ENCODE measurements around the gene COX6A2.
A peak's percentile ranks its signal among the peaks of the same experiment; 100 is the strongest.

The COX6A2 gene

DNA sequence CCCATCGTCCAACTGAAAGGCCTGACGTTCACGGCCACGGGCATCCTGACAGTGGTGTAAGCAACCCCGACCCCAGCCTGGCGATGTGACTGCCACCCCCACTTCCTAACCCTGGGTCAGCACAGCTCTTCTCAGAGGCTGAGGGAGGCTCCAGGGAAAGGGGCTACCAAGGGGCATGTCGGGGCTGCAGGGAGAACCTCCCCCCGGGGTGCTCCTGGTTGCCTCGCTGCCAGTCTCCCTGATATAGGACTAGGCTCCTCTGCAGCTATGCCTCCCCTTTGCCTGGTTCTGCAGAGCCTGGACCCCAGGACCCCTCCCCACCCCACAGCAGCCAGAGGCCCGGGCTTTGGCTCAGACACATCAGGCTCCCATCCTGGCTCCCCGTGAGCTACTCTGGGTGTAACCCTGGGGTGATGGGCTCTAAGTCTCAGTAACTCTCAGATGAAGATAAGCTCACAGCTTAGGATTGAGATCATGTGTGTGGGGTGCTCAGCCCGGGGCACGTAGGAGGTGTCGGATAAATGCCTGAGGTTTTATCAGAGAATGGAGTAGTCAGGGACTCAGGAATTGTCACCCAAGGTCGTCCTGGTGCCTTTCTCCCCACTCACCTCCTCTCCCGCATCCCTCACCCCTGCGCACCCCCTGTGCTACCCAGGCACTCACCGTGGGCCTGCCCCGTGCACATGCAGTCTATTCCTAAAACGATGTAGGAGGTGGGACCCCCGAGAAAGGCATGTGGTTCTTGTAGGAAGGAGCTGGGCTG, 24.4 kb downstream of the COX6A2 start:
- no peak overlapping the region for H3K23ac ChIP-seq (ENCODE audit: low read depth, low read length, poor library complexity)
- peaks cover 0 to 5% of the 10 kb centered on the region in 2 donors for H3K9me3 ChIP-seq (replicated peaks in 1 of 2; ENCODE audit: control insufficient read depth in 2 of 2, insufficient read depth in 1 of 2, low read depth in 1 of 2, low read length in 2 of 2)
- H2BK12ac ChIP-seq (ENCODE audit: low read length): no peak overlapping the region
- H4K91ac ChIP-seq (ENCODE audit: low read depth, low read length, poor library complexity): no peak overlapping the region
- H2BK5ac ChIP-seq (ENCODE audit: low read length): peak overlapping the region; percentile 53
- no peaks in the 10 kb centered on the region for H3K79me1 ChIP-seq (ENCODE audit: low read depth, low read length)
- peak overlapping the region; percentile 70 for H3K9ac ChIP-seq (ENCODE audit: low read depth, low read length, poor library complexity)
- no peak for DNase-seq (ENCODE audit: low spot score)
- H3K4me3 ChIP-seq (ENCODE audit: low read length in 2 of 2): peak overlapping the region in 1 of 2 donors; percentile 44
- no peak overlapping the region for H4K8ac ChIP-seq (ENCODE audit: low read depth, low read length)
- no peaks in the 10 kb centered on the region for H3K36me3 ChIP-seq (replicated peaks in 1 of 2; ENCODE audit: control insufficient read depth in 2 of 2, insufficient read depth in 2 of 2, low read length in 2 of 2)
- H3K4me1 ChIP-seq (ENCODE audit: control insufficient read depth in 2 of 2, insufficient read depth in 1 of 2, low read depth in 1 of 2, low read length in 2 of 2): no peaks in the 10 kb centered on the region
- peak overlapping the region; percentile 75 for H2AK5ac ChIP-seq (ENCODE audit: low read depth, low read length)
- H3K27ac ChIP-seq (replicated peaks; ENCODE audit: low read length): no peak overlapping the region
- no peak overlapping the region for H2BK120ac ChIP-seq (ENCODE audit: low read depth, low read length)
- peak overlapping the region; percentile 71 for H3K18ac ChIP-seq (ENCODE audit: low read length)
- WGBS, 2 donors (ENCODE audit: extremely low coverage in 2 of 2, insufficient read length in 2 of 2, insufficient replicate concordance in 1 of 2): no CpG with 5 or more reads among the region's 21 CpGs
- no peak overlapping the region for H3K4ac ChIP-seq (ENCODE audit: low read length)
- no peak overlapping the region for H2BK15ac ChIP-seq (ENCODE audit: low read length)
- H3K4me2 ChIP-seq (ENCODE audit: insufficient read depth, low read length, poor library complexity, severe bottlenecking): no peak overlapping the region
- peak overlapping the region; percentile 82 for H3K14ac ChIP-seq (ENCODE audit: low read length)
- no peaks in the 10 kb centered on the region for H3K27me3 ChIP-seq (ENCODE audit: control insufficient read depth in 3 of 3, insufficient read depth in 3 of 3, low read depth in 1 of 3, low read length in 3 of 3)
- peak overlapping the region; percentile 38 for H2AFZ ChIP-seq (ENCODE audit: low read length)

GRCh38 chr16:31402687-31403086, 25.5 kb downstream of the COX6A2 start:
- Histone ChIP-seq H3K9ac (ENCODE audit: low read depth, low read length, poor library complexity) (no peak overlapping the region), H3K9me3 (replicated peaks in 1 of 2; ENCODE audit: control insufficient read depth in 2 of 2, insufficient read depth in 1 of 2, low read depth in 1 of 2, low read length in 2 of 2) (peaks cover 0 to 5% of the 10 kb centered on the region in 2 donors), H4K91ac (ENCODE audit: low read depth, low read length, poor library complexity) (no peak overlapping the region), H3K18ac (ENCODE audit: low read length) (no peak overlapping the region), H2AFZ (ENCODE audit: low read length) (no peak overlapping the region), H3K4me3 (ENCODE audit: low read length in 2 of 2) (no peak overlapping the region), H4K8ac (ENCODE audit: low read depth, low read length) (no peak overlapping the region), H2BK12ac (ENCODE audit: low read length) (no peak overlapping the region), H2BK120ac (ENCODE audit: low read depth, low read length) (no peak overlapping the region), H3K79me1 (ENCODE audit: low read depth, low read length) (no peaks in the 10 kb centered on the region), H3K14ac (ENCODE audit: low read length) (no peak overlapping the region), H3K4me2 (ENCODE audit: insufficient read depth, low read length, poor library complexity, severe bottlenecking) (no peak overlapping the region), H3K27ac (replicated peaks; ENCODE audit: low read length) (no peak overlapping the region), H3K4ac (ENCODE audit: low read length) (no peak overlapping the region), H2BK5ac (ENCODE audit: low read length) (no peak overlapping the region), H3K23ac (ENCODE audit: low read depth, low read length, poor library complexity) (no peak overlapping the region), H3K36me3 (replicated peaks in 1 of 2; ENCODE audit: control insufficient read depth in 2 of 2, insufficient read depth in 2 of 2, low read length in 2 of 2) (no peaks in the 10 kb centered on the region), H3K27me3 (ENCODE audit: control insufficient read depth in 3 of 3, insufficient read depth in 3 of 3, low read depth in 1 of 3, low read length in 3 of 3) (no peaks in the 10 kb centered on the region), H2BK15ac (ENCODE audit: low read length) (no peak overlapping the region), H3K4me1 (ENCODE audit: control insufficient read depth in 2 of 2, insufficient read depth in 1 of 2, low read depth in 1 of 2, low read length in 2 of 2) (no peaks in the 10 kb centered on the region), H2AK5ac (ENCODE audit: low read depth, low read length) (no peak overlapping the region)
- DNase-seq (ENCODE audit: low spot score): no peak
- WGBS, 2 donors (ENCODE audit: extremely low coverage in 2 of 2, insufficient read length in 2 of 2, insufficient replicate concordance in 1 of 2): no CpG with 5 or more reads among the region's 1 CpG

DNA sequence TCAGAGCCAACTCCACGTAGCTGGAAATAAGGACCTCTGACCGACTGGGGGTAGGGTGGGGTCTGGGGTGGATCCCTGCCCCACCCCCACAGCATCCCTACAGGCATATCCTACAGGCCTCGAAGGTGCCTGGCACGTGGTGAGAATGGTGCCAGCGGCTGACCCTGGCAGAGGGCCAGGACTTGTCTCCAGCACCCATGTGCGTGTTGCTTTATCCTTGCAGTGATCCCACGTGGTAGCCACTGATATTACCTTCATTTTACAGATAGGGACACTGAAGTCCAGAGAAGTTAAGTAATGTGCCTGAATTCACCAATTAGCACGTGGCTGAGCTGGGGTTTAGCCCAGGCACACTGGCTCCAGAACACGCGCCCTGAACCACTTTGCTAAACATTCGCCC, 26.7 kb downstream of the COX6A2 start:
- H2AFZ ChIP-seq (ENCODE audit: low read length): no peak overlapping the region
- no peaks in the 10 kb centered on the region for H3K36me3 ChIP-seq (replicated peaks in 1 of 2; ENCODE audit: control insufficient read depth in 2 of 2, insufficient read depth in 2 of 2, low read length in 2 of 2)
- H2BK12ac ChIP-seq (ENCODE audit: low read length): no peak overlapping the region
- no peak overlapping the region for H3K14ac ChIP-seq (ENCODE audit: low read length)
- no peaks in the 10 kb centered on the region for H3K4me1 ChIP-seq (ENCODE audit: control insufficient read depth in 2 of 2, insufficient read depth in 1 of 2, low read depth in 1 of 2, low read length in 2 of 2)
- no peak overlapping the region for H2AK5ac ChIP-seq (ENCODE audit: low read depth, low read length)
- H2BK5ac ChIP-seq (ENCODE audit: low read length): no peak overlapping the region
- H3K18ac ChIP-seq (ENCODE audit: low read length): no peak overlapping the region
- no peak overlapping the region for H3K4me2 ChIP-seq (ENCODE audit: insufficient read depth, low read length, poor library complexity, severe bottlenecking)
- no peak overlapping the region for H3K23ac ChIP-seq (ENCODE audit: low read depth, low read length, poor library complexity)
- no peak overlapping the region for H3K4me3 ChIP-seq (ENCODE audit: low read length in 2 of 2)
- no peaks in the 10 kb centered on the region for H3K27me3 ChIP-seq (ENCODE audit: control insufficient read depth in 3 of 3, insufficient read depth in 3 of 3, low read depth in 1 of 3, low read length in 3 of 3)
- no peak overlapping the region for H2BK15ac ChIP-seq (ENCODE audit: low read length)
- no peaks in the 10 kb centered on the region for H3K79me1 ChIP-seq (ENCODE audit: low read depth, low read length)
- no peak overlapping the region for H3K4ac ChIP-seq (ENCODE audit: low read length)
- no peak overlapping the region for H4K8ac ChIP-seq (ENCODE audit: low read depth, low read length)
- DNase-seq (ENCODE audit: low spot score): no peak
- no CpG with 5 or more reads among the region's 11 CpGs for WGBS, 2 donors (ENCODE audit: extremely low coverage in 2 of 2, insufficient read length in 2 of 2, insufficient replicate concordance in 1 of 2)
- no peak overlapping the region for H4K91ac ChIP-seq (ENCODE audit: low read depth, low read length, poor library complexity)
- H3K9me3 ChIP-seq (replicated peaks in 1 of 2; ENCODE audit: control insufficient read depth in 2 of 2, insufficient read depth in 1 of 2, low read depth in 1 of 2, low read length in 2 of 2): peaks cover 0 to 5% of the 10 kb centered on the region in 2 donors
- H3K27ac ChIP-seq (replicated peaks; ENCODE audit: low read length): no peak overlapping the region
- no peak overlapping the region for H2BK120ac ChIP-seq (ENCODE audit: low read depth, low read length)
- no peak overlapping the region for H3K9ac ChIP-seq (ENCODE audit: low read depth, low read length, poor library complexity)

DNA sequence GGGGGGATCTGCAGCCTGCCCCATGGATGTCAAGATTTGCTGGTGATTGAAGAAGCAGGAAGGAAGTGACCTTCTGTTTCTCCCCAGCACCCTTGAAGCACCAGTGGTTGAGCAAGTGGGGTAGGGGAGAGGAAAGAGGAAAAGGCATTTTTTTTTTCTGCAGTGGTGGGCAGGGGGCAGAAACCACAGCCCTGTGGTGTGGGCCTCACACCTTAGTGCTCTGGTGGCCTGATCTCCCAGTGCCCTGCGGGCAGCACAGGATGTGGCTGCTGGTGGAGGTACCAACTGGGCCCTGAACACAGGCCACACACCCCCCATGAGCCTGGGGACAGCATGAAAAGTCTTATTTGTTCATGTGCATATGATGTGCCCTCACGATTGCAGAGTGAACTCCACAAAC, 28.0 kb downstream of the COX6A2 start:
- Histone ChIP-seq H2BK5ac (ENCODE audit: low read length) (no peak overlapping the region), H3K79me1 (ENCODE audit: low read depth, low read length) (no peaks in the 10 kb centered on the region), H2BK15ac (ENCODE audit: low read length) (no peak overlapping the region), H2AFZ (ENCODE audit: low read length) (no peak overlapping the region), H4K8ac (ENCODE audit: low read depth, low read length) (no peak overlapping the region), H3K27ac (replicated peaks; ENCODE audit: low read length) (no peak overlapping the region), H3K9ac (ENCODE audit: low read depth, low read length, poor library complexity) (no peak overlapping the region), H3K4me2 (ENCODE audit: insufficient read depth, low read length, poor library complexity, severe bottlenecking) (no peak overlapping the region), H2BK120ac (ENCODE audit: low read depth, low read length) (no peak overlapping the region), H3K27me3 (ENCODE audit: control insufficient read depth in 3 of 3, insufficient read depth in 3 of 3, low read depth in 1 of 3, low read length in 3 of 3) (no peaks in the 10 kb centered on the region), H3K23ac (ENCODE audit: low read depth, low read length, poor library complexity) (no peak overlapping the region), H3K18ac (ENCODE audit: low read length) (no peak overlapping the region), H3K4me3 (ENCODE audit: low read length in 2 of 2) (no peak overlapping the region), H3K36me3 (replicated peaks in 1 of 2; ENCODE audit: control insufficient read depth in 2 of 2, insufficient read depth in 2 of 2, low read length in 2 of 2) (no peaks in the 10 kb centered on the region), H4K91ac (ENCODE audit: low read depth, low read length, poor library complexity) (no peak overlapping the region), H3K14ac (ENCODE audit: low read length) (no peak overlapping the region), H2BK12ac (ENCODE audit: low read length) (no peak overlapping the region), H2AK5ac (ENCODE audit: low read depth, low read length) (no peak overlapping the region), H3K9me3 (replicated peaks in 1 of 2; ENCODE audit: control insufficient read depth in 2 of 2, insufficient read depth in 1 of 2, low read depth in 1 of 2, low read length in 2 of 2) (peaks cover 0 to 5% of the 10 kb centered on the region in 2 donors), H3K4ac (ENCODE audit: low read length) (no peak overlapping the region), H3K4me1 (ENCODE audit: control insufficient read depth in 2 of 2, insufficient read depth in 1 of 2, low read depth in 1 of 2, low read length in 2 of 2) (no peaks in the 10 kb centered on the region)
- no peak for DNase-seq (ENCODE audit: low spot score)
- no CpG with 5 or more reads among the region's 2 CpGs for WGBS, 2 donors (ENCODE audit: extremely low coverage in 2 of 2, insufficient read length in 2 of 2, insufficient replicate concordance in 1 of 2)
